Measurements from ENCODE around the gene SLC23A2.

DNA sequence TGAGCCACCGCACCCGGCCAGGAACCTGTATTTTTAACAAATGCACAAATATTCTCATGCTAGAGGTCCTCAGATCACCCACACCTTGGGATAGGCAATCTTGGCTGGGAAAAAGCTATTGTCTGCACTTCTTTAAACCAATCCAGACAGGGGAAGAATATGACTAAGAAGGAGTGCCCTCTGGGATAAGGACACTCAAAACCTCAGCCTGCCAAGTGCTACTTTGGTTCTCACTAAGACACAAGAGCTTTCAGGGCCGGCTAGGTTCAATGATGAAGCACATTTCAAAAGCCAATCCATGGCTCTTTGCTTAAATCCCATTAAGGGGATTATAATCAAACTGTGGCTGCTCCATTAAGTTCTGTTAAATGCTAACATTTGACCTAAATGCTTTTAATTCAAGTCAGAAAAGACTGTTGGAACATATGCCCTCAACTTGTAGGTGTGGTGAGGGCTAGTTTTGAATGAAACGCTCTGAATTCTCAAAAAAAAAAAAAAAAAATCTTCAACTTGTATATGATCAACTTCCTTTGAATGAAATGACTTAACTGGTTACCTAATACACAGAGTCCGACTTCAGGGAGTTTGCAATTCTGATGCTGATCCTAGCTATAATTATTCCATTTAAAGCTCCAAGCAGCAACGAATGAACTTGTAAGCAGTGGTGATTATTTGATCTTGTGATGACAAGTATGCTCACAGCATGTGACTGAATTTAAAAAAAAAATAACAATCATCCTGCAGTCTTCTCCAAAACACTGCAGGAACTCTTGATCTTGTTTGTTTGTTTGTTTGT is 56.6 kb downstream of the SLC23A2 start:
- TF ChIP-seq CTCF (IDR thresholded peaks at IDR 0.05) (no peak), POLR2A (IDR thresholded peaks at IDR 0.05) (no peak), POLR2AphosphoS5 (IDR thresholded peaks at IDR 0.05) (no peak)

Measured in stomach (tissue), 4 donors.